WTC11 (cell line): Measurements from ENCODE around the gene TMEM144.

Experiments
- ESRRA ChIP-seq: sonication (generic); formaldehyde crosslinking; IDR thresholded peaks from 2 replicates; pipeline ENCODE4 v1.8.1; 2022; ENCODE audit warnings: mild to moderate bottlenecking, missing genetic modification reagents, borderline replicate concordance
- TF ChIP-seq, protein P1 (sequence below): sonication (generic); formaldehyde crosslinking; conservative IDR thresholded peaks from 2 replicates; pipeline ENCODE4 v1.8.1; 2023; ENCODE audit warnings: mild to moderate bottlenecking, low read depth, missing genetic modification reagents, moderate library complexity
- TF ChIP-seq, protein P2 (sequence below): sonication (generic); formaldehyde crosslinking; IDR thresholded peaks from 2 replicates; pipeline ENCODE4 v1.8.1; 2023; ENCODE audit warnings: mild to moderate bottlenecking, missing genetic modification reagents
- TF ChIP-seq, protein P3 (sequence below): sonication (generic); formaldehyde crosslinking; IDR thresholded peaks from 2 replicates; pipeline ENCODE4 v1.8.1; 2022; ENCODE audit warnings: low read depth, mild to moderate bottlenecking, moderate library complexity, missing genetic modification reagents, borderline replicate concordance
- TF ChIP-seq, protein P4 (sequence below): sonication (generic); formaldehyde crosslinking; IDR thresholded peaks from 2 replicates; pipeline ENCODE4 v1.8.0; 2022; ENCODE audit warnings: mild to moderate bottlenecking, missing genetic modification reagents
- TF ChIP-seq, protein P5 (sequence below): fragments of 200-600 bp; IDR thresholded peaks from 2 replicates; pipeline ENCODE4 v1.8.0; 2022; ENCODE audit warnings: antibody characterized with exemption

DNA sequence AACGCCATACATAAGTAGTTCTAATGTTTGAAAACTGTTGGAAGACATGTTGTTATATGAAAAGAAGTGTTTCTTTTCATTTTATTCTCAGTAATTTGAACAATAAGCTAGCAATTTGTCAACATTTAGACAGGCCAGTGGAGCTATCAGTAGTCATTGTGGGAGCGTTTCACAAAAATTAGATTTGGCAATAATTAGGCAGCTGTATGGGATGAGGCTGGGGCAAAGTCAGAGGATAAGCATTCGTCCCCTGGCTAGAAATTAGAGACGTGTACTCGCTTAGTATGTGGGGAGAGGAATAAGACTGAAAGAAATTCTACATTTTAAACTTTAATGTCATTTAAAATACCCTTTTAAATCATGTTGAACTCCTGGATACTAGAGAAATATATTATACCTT, 70.6 kb downstream of the TMEM144 start:
- no peak for TF ChIP-seq ESRRA
- TF ChIP-seq, protein P1, sequence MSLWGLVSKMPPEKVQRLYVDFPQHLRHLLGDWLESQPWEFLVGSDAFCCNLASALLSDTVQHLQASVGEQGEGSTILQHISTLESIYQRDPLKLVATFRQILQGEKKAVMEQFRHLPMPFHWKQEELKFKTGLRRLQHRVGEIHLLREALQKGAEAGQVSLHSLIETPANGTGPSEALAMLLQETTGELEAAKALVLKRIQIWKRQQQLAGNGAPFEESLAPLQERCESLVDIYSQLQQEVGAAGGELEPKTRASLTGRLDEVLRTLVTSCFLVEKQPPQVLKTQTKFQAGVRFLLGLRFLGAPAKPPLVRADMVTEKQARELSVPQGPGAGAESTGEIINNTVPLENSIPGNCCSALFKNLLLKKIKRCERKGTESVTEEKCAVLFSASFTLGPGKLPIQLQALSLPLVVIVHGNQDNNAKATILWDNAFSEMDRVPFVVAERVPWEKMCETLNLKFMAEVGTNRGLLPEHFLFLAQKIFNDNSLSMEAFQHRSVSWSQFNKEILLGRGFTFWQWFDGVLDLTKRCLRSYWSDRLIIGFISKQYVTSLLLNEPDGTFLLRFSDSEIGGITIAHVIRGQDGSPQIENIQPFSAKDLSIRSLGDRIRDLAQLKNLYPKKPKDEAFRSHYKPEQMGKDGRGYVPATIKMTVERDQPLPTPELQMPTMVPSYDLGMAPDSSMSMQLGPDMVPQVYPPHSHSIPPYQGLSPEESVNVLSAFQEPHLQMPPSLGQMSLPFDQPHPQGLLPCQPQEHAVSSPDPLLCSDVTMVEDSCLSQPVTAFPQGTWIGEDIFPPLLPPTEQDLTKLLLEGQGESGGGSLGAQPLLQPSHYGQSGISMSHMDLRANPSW = no peak
- TF ChIP-seq, protein P2, sequence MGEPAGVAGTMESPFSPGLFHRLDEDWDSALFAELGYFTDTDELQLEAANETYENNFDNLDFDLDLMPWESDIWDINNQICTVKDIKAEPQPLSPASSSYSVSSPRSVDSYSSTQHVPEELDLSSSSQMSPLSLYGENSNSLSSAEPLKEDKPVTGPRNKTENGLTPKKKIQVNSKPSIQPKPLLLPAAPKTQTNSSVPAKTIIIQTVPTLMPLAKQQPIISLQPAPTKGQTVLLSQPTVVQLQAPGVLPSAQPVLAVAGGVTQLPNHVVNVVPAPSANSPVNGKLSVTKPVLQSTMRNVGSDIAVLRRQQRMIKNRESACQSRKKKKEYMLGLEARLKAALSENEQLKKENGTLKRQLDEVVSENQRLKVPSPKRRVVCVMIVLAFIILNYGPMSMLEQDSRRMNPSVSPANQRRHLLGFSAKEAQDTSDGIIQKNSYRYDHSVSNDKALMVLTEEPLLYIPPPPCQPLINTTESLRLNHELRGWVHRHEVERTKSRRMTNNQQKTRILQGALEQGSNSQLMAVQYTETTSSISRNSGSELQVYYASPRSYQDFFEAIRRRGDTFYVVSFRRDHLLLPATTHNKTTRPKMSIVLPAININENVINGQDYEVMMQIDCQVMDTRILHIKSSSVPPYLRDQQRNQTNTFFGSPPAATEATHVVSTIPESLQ = no peak
- TF ChIP-seq, protein P3, sequence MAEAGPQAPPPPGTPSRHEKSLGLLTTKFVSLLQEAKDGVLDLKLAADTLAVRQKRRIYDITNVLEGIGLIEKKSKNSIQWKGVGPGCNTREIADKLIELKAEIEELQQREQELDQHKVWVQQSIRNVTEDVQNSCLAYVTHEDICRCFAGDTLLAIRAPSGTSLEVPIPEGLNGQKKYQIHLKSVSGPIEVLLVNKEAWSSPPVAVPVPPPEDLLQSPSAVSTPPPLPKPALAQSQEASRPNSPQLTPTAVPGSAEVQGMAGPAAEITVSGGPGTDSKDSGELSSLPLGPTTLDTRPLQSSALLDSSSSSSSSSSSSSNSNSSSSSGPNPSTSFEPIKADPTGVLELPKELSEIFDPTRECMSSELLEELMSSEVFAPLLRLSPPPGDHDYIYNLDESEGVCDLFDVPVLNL (CRISPR knock-in tag) = no peak
- TF ChIP-seq, protein P4, sequence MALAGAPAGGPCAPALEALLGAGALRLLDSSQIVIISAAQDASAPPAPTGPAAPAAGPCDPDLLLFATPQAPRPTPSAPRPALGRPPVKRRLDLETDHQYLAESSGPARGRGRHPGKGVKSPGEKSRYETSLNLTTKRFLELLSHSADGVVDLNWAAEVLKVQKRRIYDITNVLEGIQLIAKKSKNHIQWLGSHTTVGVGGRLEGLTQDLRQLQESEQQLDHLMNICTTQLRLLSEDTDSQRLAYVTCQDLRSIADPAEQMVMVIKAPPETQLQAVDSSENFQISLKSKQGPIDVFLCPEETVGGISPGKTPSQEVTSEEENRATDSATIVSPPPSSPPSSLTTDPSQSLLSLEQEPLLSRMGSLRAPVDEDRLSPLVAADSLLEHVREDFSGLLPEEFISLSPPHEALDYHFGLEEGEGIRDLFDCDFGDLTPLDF (CRISPR knock-in tag) = no peak
- TF ChIP-seq, protein P5, sequence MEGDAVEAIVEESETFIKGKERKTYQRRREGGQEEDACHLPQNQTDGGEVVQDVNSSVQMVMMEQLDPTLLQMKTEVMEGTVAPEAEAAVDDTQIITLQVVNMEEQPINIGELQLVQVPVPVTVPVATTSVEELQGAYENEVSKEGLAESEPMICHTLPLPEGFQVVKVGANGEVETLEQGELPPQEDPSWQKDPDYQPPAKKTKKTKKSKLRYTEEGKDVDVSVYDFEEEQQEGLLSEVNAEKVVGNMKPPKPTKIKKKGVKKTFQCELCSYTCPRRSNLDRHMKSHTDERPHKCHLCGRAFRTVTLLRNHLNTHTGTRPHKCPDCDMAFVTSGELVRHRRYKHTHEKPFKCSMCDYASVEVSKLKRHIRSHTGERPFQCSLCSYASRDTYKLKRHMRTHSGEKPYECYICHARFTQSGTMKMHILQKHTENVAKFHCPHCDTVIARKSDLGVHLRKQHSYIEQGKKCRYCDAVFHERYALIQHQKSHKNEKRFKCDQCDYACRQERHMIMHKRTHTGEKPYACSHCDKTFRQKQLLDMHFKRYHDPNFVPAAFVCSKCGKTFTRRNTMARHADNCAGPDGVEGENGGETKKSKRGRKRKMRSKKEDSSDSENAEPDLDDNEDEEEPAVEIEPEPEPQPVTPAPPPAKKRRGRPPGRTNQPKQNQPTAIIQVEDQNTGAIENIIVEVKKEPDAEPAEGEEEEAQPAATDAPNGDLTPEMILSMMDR = no peak
